Osteoblast (primary cell): ENCODE measurements around the gene SPA17. TPM values are rescaled to one million over a fixed set of nuclear protein-coding genes. Genes with fewer than 3 reads are reported as not detected.
A peak's percentile ranks its signal among the peaks of the same experiment; 100 is the strongest.

Source experiments
- DNase-seq: peaks from one replicate; pipeline ENCODE4 v3.0.0; 2011; ENCODE audit warnings: low spot score, mixed read lengths; ENCODE audit not compliant: insufficient read length; ENCODE audit errors: missing footprints
- H2AFZ ChIP-seq: 2 replicates; pipeline ENCODE4 v1.6.0; 2011; ENCODE audit warnings: mild to moderate bottlenecking, low read length
- H3K27ac ChIP-seq: 2 replicates; pipeline ENCODE4 v1.5.1; 2011; ENCODE audit warnings: mild to moderate bottlenecking, low read depth, low read length, moderate library complexity
- H3K27me3 ChIP-seq: 2 replicates; pipeline ENCODE4 v1.6.0; 2012; ENCODE audit warnings: mild to moderate bottlenecking, control low read depth, inconsistent platforms, low read length, moderate library complexity; ENCODE audit not compliant: insufficient read depth
- H3K36me3 ChIP-seq: 2 replicates; pipeline ENCODE4 v1.5.1; 2011; ENCODE audit warnings: mild to moderate bottlenecking, low read length, control low read depth, moderate library complexity; ENCODE audit not compliant: insufficient read depth
- H3K4me1 ChIP-seq: 2 replicates; pipeline ENCODE4 v1.5.1; 2011; ENCODE audit warnings: mild to moderate bottlenecking, low read length, control low read depth, moderate library complexity; ENCODE audit not compliant: insufficient read depth
- H3K4me2 ChIP-seq: 2 replicates; pipeline ENCODE4 v1.6.0; 2011; ENCODE audit warnings: mild to moderate bottlenecking, low read length; ENCODE audit not compliant: insufficient read depth
- H3K4me3 ChIP-seq: fragments of 200-600 bp; sonication (generic); 3 replicates; pipeline ENCODE4 v1.5.1; 2012; ENCODE audit warnings: mild to moderate bottlenecking, low read length, inconsistent platforms; ENCODE audit not compliant: insufficient read depth
- H3K79me2 ChIP-seq: 2 replicates; pipeline ENCODE4 v1.6.0; 2012; ENCODE audit warnings: mild to moderate bottlenecking, low read length, control low read depth, inconsistent platforms; ENCODE audit not compliant: insufficient read depth
- H3K9me3 ChIP-seq: 2 replicates; pipeline ENCODE4 v1.5.1; 2011; ENCODE audit warnings: low read depth, low read length, control low read depth
- H4K20me1 ChIP-seq: 2 replicates; pipeline ENCODE4 v1.6.0; 2012; ENCODE audit warnings: mild to moderate bottlenecking, low read length, control low read depth; ENCODE audit not compliant: insufficient read depth
- CTCF ChIP-seq: IDR thresholded peaks from 2 replicates; pipeline ENCODE4 v1.5.1; 2011; ENCODE audit warnings: mild to moderate bottlenecking, low read depth, low read length, moderate library complexity; ENCODE audit errors: extremely low read depth
- total RNA-seq: library from RNA; depleted of rRNA; stranded (reverse); fragments of >200 nt; gene quantifications from 2 replicates; pipeline ENCODE4 v1.2.3, GENCODE V29; 2012

Gene SPA17
- total RNA-seq, 1 donor, result 8.0 TPM

GRCh38 chr11:124670732-124671131 is 3.0 kb upstream of the SPA17 start:
- Histone ChIP-seq H4K20me1 (no peaks in the 10 kb centered on the region), H2AFZ (no peak overlapping the region), H3K9me3 (no peaks in the 10 kb centered on the region), H3K27ac (no peak overlapping the region), H3K4me2 (no peak overlapping the region), H3K79me2 (no peaks in the 10 kb centered on the region), H3K36me3 (no peaks in the 10 kb centered on the region), H3K4me1 (peaks cover 10% of the 10 kb centered on the region), H3K27me3 (no peaks in the 10 kb centered on the region), H3K4me3 (no peak overlapping the region)
- no peak for TF ChIP-seq CTCF
- DNase-seq, result no peak

- Histone ChIP-seq H3K36me3 (no peaks in the 10 kb centered on the region), H3K9me3 (no peaks in the 10 kb centered on the region), H3K4me3 (peak overlapping the region; percentile 90), H3K79me2 (no peaks in the 10 kb centered on the region), H3K27me3 (no peaks in the 10 kb centered on the region), H4K20me1 (no peaks in the 10 kb centered on the region), H3K27ac (peak overlapping the region; percentile 58), H2AFZ (peak overlapping the region; percentile 92), H3K4me1 (peaks cover 10% of the 10 kb centered on the region), H3K4me2 (peak overlapping the region; percentile 92)
- no peak for DNase-seq
- no peak for TF ChIP-seq CTCF
These were observed 1.0 kb upstream of the SPA17 start for GRCh38 chr11:124672536-124673215.

- H3K36me3 ChIP-seq, result no peaks in the 10 kb centered on the region
- H3K27ac ChIP-seq, result peak overlapping the region; percentile 81
- DNase-seq, result no peak
- H3K4me2 ChIP-seq, result peak overlapping the region; percentile 92
- peak overlapping the region; percentile 90 for H3K4me3 ChIP-seq
- H3K27me3 ChIP-seq, result no peaks in the 10 kb centered on the region
- no peaks in the 10 kb centered on the region for H3K9me3 ChIP-seq
- peaks cover 10% of the 10 kb centered on the region for H3K4me1 ChIP-seq
- no peaks in the 10 kb centered on the region for H4K20me1 ChIP-seq
- peak overlapping the region; percentile 93 for H2AFZ ChIP-seq
- no peaks in the 10 kb centered on the region for H3K79me2 ChIP-seq
- no peak for TF ChIP-seq CTCF
These were observed 439 bp downstream of the SPA17 start for GRCh38 chr11:124674168-124674517.

DNA sequence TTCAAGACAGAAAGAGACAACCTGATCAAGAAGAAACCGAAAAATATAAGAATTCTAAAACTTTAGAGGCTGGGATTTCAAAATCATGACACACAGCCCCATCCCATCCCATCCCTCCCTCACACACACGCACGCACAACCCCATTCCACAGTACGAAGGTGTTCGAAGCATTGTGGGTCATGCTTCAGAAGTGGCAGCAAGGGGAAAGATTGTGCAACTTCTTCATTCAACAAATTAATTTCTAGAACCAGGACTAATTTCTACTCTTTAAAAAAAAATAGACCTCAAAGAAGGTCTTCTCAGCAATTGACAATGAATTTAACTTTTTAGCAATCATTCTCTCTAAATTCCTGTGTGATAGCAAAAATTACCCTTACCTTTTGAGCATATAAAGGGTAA is 867 bp downstream of the SPA17 start:
- peak overlapping the region; percentile 81 for H3K27ac ChIP-seq
- peak overlapping the region; percentile 93 for H2AFZ ChIP-seq
- no peaks in the 10 kb centered on the region for H4K20me1 ChIP-seq
- peaks cover 10% of the 10 kb centered on the region for H3K4me1 ChIP-seq
- H3K4me2 ChIP-seq, result peak overlapping the region; percentile 92
- H3K36me3 ChIP-seq, result no peaks in the 10 kb centered on the region
- no peaks in the 10 kb centered on the region for H3K79me2 ChIP-seq
- no peak for DNase-seq
- H3K9me3 ChIP-seq, result no peaks in the 10 kb centered on the region
- no peaks in the 10 kb centered on the region for H3K27me3 ChIP-seq
- no peak for TF ChIP-seq CTCF
- peak overlapping the region; percentile 90 for H3K4me3 ChIP-seq
